Measurements from ENCODE around the gene MANEAL.
A peak's percentile ranks its signal among the peaks of the same experiment; 100 is the strongest.

The MANEAL gene

GRCh38 chr1:37776946-37777516 is 16.6 kb upstream of the MANEAL start:
- intact Hi-C loops (cut with DNase I), result no loop called here
- DNase-seq, result peak in 1 of 42 donors; percentile 13

GRCh38 chr1:37778654-37779053 is 15.0 kb upstream of the MANEAL start:
- DNase-seq, result no peak
- intact Hi-C loops (cut with DNase I), result no loop called here

- intact Hi-C loops (cut with DNase I), result no loop called here
- no peak for DNase-seq
Observed at GRCh38 chr1:37782491-37782890, 11.2 kb upstream of the MANEAL start.

- intact Hi-C loops (cut with DNase I), result no loop called here
Observed at GRCh38 chr1:37792943-37793686, 532 bp upstream of the MANEAL start.

GRCh38 chr1:37794372-37795339 is 1.0 kb downstream of the MANEAL start:
- intact Hi-C loops (cut with DNase I), result no loop called here
- DNase-seq, result peak in 27 of 42 donors; percentile 12 to 62 (median 38)

More at GRCh38 chr1:37792943-37793686, 532 bp upstream of the MANEAL start:
- DNase-seq, result no peak

GRCh38 chr1:37795340-37796125 is 1.9 kb downstream of the MANEAL start:
- DNase-seq, result peak in 33 of 42 donors; percentile 16 to 74 (median 49)
- intact Hi-C loops (cut with DNase I), result no loop called here

GRCh38 chr1:37797750-37798345 is 4.2 kb downstream of the MANEAL start:
- no peak for DNase-seq
- intact Hi-C loops (cut with DNase I), result no loop called here

- intact Hi-C loops (cut with DNase I), result no loop called here
- no peak for DNase-seq
Observed at GRCh38 chr1:37802439-37802838, 8.8 kb downstream of the MANEAL start.

GRCh38 chr1:37807220-37807554 is 13.5 kb downstream of the MANEAL start:
- intact Hi-C loops (cut with DNase I), result no loop called here
- DNase-seq, result no peak

GRCh38 chr1:37807555-37808368 is 14.1 kb downstream of the MANEAL start, which contains the start of the genes C1orf122 and YRDC:
C1orf122 (plus strand) TSS chr1:37807790; CDS start chr1:37808405, 615 bp downstream.
YRDC (minus strand) TSS chr1:37808208; CDS start chr1:37808180, 28 bp downstream.
- DNase-seq, result peak; percentile 88 to 99 (median 97)
- intact Hi-C loops (cut with DNase I), result loop anchor here (2.0 kb wide), 2 partner anchors 51 to 117 kb away; partner anchors contain the start of gene MTF1

GRCh38 chr1:37808369-37809319 is 15.0 kb downstream of the MANEAL start:
- intact Hi-C loops (cut with DNase I), result loop anchor here (2.0 kb wide), 2 partner anchors 50 to 118 kb away; partner anchors contain the start of gene MTF1
- DNase-seq, result peak; percentile 75 to 96 (median 90)

- no peak for DNase-seq
- intact Hi-C loops (cut with DNase I), result loop anchor here (2.0 kb wide), 2 partner anchors 49 to 119 kb away; partner anchors contain the start of gene MTF1
Observed at GRCh38 chr1:37809942-37810341, 16.3 kb downstream of the MANEAL start.

GRCh38 chr1:37811027-37811655 is 17.5 kb downstream of the MANEAL start:
- DNase-seq, result peak in 41 of 42 donors; percentile 43 to 88 (median 70)
- intact Hi-C loops (cut with DNase I), result no loop called here

GRCh38 chr1:37813529-37814145 is 20.0 kb downstream of the MANEAL start:
- intact Hi-C loops (cut with DNase I), result no loop called here
- DNase-seq, result no peak

GRCh38 chr1:37814252-37814651 is 20.6 kb downstream of the MANEAL start:
- intact Hi-C loops (cut with DNase I), result no loop called here
- peak in 24 of 42 donors; percentile 15 to 70 (median 44) for DNase-seq
